ENCODE data around the gene ZNF423.

ZNF423 gene

DNA sequence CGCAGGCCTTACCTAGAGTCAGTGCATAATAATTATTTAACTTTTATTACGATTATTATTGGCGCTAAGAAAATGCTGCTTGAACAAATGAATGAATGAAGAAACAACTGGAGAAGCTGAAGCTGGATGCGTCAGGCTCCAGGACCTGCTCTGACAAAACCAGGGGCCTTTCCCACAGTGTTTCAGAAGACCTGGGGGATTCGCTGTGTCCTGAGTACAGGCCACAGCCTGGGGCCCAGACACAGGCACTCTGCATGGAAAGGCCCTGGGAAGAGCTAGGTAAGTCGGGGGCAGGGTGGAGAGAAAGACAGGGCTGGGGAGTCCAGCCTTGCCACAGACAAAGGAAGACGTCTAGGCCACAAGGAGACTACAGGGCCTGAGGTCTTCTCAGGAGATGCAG, 226.1 kb downstream of the ZNF423 start:
- Mint-ChIP-seq H3K4me1 (ENCODE audit: low read depth) (no peaks in the 10 kb centered on the region), H3K36me3 (no peaks in the 10 kb centered on the region), H3K4me3 (no peak overlapping the region), H3K27ac (no peak overlapping the region), H3K27me3 (no peaks in the 10 kb centered on the region), H3K9me3 (ENCODE audit: low read depth) (no peaks in the 10 kb centered on the region)

DNA sequence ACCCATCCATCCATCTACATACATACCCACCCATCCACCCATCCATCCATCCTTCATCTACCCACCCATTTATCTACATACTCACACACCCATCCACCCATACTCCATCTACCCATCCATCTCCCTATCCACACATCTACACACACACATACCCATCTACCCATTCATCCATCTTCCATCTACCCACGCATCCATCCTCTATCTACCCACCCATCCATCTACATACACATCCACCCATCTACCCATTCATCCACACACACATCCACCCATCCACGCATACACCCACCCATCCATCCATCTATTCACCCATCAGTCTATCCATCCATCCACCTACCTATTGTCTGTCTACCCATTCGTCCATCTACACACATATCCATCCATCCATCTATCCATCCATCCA, 227.8 kb downstream of the ZNF423 start:
- Mint-ChIP-seq H3K36me3 (no peaks in the 10 kb centered on the region), H3K4me3 (no peak overlapping the region), H3K9me3 (ENCODE audit: low read depth) (no peaks in the 10 kb centered on the region), H3K27ac (no peak overlapping the region), H3K27me3 (no peaks in the 10 kb centered on the region), H3K4me1 (ENCODE audit: low read depth) (no peaks in the 10 kb centered on the region)

DNA sequence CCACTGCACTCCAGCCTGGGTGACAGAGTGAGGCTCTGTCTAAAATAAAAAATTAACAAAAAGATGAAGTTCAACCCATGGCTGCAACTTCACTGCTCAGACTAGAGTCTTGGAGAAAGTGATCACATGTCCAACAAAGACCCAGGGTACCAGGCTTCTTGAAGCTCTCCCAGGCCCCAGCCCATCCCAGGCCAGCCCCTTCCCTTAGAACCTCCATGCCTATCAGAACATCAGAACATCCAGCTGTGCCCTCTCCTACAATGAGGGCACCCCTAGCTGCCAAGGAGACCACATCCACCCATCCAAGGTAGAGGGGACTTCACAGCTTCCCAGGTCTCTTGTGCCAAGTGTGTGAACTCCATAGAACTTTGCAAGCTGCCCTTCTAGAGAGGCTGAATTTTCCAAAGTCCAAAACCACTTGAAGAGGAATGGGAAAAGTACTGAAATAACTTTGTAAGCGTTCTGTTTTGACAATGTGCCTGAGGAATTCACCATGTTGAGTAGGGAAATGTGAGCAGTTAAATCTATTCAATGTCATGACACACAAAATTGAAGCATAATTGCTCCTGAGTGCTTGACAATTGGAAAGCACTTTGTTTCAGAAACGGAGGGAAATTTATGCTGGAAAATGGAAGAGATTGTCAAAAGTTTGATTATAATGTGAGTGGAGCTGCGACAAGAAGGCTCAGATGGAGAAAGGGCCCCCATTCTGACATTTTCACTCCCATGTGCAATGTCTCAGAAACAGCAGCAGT, 230.4 kb downstream of the ZNF423 start:
- no peak overlapping the region for H3K27ac Mint-ChIP-seq
- no peaks in the 10 kb centered on the region for H3K36me3 Mint-ChIP-seq
- H3K4me3 Mint-ChIP-seq = no peak overlapping the region
- no peaks in the 10 kb centered on the region for H3K9me3 Mint-ChIP-seq (ENCODE audit: low read depth)
- H3K27me3 Mint-ChIP-seq = no peaks in the 10 kb centered on the region
- H3K4me1 Mint-ChIP-seq (ENCODE audit: low read depth) = no peaks in the 10 kb centered on the region

DNA sequence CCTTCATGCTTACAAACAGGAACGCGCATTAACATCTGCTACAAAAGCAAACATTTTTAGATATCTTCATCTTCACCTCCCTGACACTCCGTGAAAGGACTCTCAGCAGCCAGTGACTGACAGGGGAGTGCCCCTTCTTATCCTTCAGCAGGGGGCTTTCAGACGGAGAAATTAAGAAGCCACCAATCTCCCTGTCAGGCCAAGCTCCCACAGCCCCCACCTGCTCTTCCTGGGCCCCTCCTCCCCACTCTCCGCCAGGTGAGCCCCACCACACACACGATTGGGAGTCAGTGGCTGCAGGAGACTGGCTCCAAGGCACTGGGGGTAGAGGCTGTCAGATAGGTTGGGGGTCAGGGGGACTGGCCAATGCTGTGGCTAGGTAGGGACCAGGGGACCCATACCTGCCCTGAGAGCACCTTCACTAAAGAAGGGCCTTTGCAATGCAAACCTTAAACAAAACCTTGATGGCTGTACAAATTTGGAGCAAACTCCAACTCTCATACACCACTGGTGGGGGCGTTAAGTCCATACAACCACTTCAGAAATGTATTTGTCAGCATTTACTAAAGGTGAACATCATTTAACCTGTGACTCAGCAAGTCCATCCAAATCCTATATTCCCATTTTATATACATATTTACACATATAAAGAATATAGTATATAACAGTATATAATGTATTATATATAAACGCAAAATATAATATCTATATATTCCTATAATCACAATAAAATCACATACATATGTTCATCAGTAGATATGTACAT, 232.2 kb downstream of the ZNF423 start:
- Mint-ChIP-seq H3K36me3 (no peaks in the 10 kb centered on the region), H3K27me3 (no peaks in the 10 kb centered on the region), H3K27ac (no peak overlapping the region), H3K4me1 (ENCODE audit: low read depth) (no peaks in the 10 kb centered on the region), H3K9me3 (ENCODE audit: low read depth) (no peaks in the 10 kb centered on the region), H3K4me3 (no peak overlapping the region)

DNA sequence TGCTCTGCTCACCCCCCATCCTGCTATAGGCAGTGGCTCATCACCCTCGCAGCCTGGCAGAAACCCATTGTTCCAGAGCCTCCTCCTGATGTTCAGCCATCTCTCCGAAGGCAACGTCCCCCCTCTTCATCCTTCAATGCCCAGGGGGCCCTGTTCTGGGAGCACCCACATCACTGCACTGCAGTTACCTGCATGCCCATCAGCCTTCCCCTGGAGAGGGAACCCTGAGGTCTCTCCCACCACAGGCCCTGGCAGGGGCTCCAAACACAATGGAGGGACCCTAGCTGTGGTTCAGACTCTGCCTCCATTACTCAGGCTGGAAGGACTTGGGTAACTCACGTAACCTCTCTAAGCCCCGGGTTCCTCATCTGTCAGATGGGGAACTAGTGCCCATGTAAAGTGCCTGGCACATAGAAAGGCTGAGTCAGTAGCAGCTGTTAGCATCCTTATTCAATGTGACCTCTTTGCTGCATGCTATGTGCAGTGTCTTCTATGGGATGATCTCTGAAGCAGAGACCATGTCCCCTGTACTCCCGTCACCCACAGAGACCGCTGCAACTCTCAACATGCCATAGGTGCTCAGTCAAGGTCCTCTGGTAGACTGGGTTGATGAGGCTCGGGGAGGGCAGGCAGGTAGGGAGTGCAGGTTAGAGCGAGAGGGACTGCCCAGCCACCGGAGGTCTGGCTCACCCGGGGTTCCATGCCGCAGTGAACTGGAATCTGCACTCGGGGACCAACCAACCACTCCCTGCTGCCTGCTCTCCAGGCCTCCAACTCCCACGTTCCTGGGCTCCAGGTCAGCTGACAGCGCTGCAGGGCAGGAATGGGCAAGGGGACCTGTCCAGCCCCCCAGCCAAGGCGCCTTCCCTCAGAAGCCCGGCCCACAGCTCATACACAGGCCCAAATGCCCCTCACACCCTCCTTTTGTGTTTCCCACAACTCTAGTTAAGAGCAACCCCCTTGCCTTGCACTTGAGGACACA, 233.2 kb downstream of the ZNF423 start:
- Mint-ChIP-seq H3K27ac (no peak overlapping the region), H3K27me3 (no peaks in the 10 kb centered on the region), H3K9me3 (ENCODE audit: low read depth) (no peaks in the 10 kb centered on the region), H3K36me3 (no peaks in the 10 kb centered on the region), H3K4me3 (no peak overlapping the region), H3K4me1 (ENCODE audit: low read depth) (no peaks in the 10 kb centered on the region)

DNA sequence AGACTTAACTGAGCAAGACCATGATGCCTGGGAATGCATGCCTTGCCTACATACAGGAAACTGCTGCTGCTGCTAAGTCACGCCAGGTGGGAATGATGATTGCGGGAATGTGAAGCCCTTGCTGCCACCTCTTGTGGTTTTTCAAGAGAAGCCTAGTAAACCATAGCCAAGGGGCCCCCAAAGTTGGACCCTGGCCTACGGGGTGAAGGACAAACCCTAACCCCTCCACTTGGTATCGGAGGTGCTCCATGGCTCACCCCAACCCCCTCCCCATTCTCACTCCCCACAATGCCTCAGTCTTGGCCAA, 233.9 kb downstream of the ZNF423 start:
- Mint-ChIP-seq H3K27me3 (no peaks in the 10 kb centered on the region), H3K27ac (no peak overlapping the region), H3K4me1 (ENCODE audit: low read depth) (no peaks in the 10 kb centered on the region), H3K36me3 (no peaks in the 10 kb centered on the region), H3K4me3 (no peak overlapping the region), H3K9me3 (ENCODE audit: low read depth) (no peaks in the 10 kb centered on the region)

DNA sequence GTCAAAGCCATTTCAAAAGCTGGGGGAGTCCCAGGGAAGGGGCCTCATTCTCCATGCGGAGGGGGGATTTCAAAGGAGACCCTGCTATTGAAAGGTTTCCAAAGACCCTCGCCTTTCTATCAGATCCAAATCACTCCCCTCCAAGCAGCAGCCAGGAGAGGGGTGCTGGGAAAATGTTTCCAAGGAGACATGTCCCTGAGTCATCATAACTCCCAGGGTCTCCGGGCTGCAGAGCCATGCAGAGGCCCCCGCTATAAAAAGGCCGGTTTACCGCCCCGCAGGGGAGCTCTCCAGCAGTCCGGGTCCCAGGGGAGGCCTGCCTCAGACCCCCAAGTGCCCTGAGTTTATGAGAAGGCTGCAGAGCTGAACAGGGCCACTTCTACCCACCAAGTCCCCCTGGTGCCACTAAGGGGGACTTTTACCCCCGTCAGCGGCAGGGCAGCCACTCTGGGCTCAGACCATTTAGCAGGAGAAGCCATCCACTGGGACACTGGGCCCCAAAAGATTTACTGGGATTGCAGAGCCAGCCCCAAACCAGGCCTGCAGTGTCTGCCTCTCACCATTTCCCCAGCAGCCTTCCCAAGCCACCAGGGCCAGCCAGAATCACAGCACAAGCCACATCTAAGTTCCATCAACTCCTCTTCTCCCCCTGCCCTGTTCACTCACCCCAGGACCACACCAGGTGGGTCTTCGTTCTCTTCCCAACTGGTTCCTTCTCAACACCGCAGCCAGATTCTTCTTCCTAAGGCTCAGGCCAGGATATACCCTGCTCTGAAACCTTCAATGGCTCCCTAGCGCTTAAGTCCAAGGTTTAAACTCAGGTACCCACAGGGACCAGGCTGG, 234.4 kb downstream of the ZNF423 start:
- H3K27ac Mint-ChIP-seq = no peak overlapping the region
- no peaks in the 10 kb centered on the region for H3K27me3 Mint-ChIP-seq
- no peaks in the 10 kb centered on the region for H3K9me3 Mint-ChIP-seq (ENCODE audit: low read depth)
- no peaks in the 10 kb centered on the region for H3K4me1 Mint-ChIP-seq (ENCODE audit: low read depth)
- H3K36me3 Mint-ChIP-seq = no peaks in the 10 kb centered on the region
- H3K4me3 Mint-ChIP-seq = no peak overlapping the region

DNA sequence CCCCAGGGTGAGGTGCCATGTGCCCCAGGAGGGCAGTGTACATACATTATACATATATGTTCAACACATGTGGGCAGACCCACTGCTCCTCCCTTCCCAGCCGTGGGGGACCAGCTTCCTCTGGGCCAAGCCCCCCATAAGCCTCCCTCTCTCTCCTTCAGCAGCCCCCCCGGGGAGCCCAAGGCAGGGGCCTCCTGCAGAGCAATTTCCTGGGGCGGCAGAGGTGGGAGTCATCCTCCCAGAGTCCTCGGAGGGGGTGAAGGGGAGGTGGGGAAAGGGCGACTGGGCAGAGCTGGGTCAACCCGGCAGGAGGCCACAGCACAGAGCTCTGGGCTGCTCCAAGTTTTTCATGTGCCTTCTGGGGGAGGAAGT, 235.1 kb downstream of the ZNF423 start:
- no peak overlapping the region for H3K27ac Mint-ChIP-seq
- H3K27me3 Mint-ChIP-seq = no peaks in the 10 kb centered on the region
- no peak overlapping the region for H3K4me3 Mint-ChIP-seq
- no peaks in the 10 kb centered on the region for H3K9me3 Mint-ChIP-seq (ENCODE audit: low read depth)
- H3K4me1 Mint-ChIP-seq (ENCODE audit: low read depth) = no peaks in the 10 kb centered on the region
- no peaks in the 10 kb centered on the region for H3K36me3 Mint-ChIP-seq

DNA sequence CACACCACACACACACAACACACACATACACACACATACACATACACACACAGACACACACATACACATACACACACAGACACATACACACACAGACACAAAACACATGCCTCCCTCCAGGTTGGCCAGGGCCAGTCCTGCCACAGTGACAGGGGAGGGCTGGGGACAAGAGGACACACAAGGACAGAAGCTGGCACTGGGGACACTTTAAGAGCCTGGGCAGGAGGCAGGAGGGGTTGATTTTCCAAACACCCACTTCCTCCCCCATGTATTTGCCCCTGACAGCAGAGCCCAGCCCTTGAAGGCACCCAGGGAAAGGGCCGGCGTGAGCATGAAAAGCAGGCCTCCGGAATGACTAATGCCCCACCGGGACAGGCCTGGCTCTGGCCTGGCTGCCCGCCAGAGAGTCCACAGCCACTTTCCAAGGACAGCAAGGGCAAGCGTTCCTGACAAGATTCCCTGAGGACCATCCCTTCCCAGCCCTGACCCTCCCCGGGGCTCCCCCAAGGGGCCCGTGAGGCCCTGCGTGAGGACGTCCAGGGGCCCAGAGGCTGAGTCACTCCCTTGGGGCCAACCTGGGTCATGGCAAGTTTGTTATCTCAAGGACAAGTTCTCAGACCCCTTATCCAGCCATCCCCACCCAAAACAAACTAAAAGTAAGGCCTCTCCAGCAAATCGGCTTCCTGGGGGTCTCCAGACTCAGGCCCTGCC, 235.6 kb downstream of the ZNF423 start:
- H3K27ac Mint-ChIP-seq = no peak overlapping the region
- H3K4me3 Mint-ChIP-seq = no peak overlapping the region
- no peaks in the 10 kb centered on the region for H3K27me3 Mint-ChIP-seq
- no peaks in the 10 kb centered on the region for H3K9me3 Mint-ChIP-seq (ENCODE audit: low read depth)
- no peaks in the 10 kb centered on the region for H3K36me3 Mint-ChIP-seq
- H3K4me1 Mint-ChIP-seq (ENCODE audit: low read depth) = no peaks in the 10 kb centered on the region

DNA sequence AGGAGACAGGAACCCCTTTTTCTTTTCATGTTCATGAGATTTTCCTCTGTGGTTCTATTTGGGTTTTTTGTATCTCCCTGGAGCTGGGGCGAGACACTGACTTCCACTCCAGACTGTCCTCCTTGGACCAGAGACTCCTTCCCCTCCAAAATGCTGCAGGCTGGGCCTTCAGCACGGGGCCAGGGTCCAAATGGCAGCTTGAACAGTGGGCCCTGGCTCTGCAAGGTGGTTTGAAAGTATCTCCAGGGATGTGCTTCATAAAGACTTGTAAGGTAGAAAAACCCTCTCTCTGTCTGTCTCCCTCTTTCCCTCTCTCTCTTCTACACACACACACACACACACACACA, 236.1 kb downstream of the ZNF423 start:
- no peaks in the 10 kb centered on the region for H3K4me1 Mint-ChIP-seq (ENCODE audit: low read depth)
- no peaks in the 10 kb centered on the region for H3K27me3 Mint-ChIP-seq
- H3K27ac Mint-ChIP-seq = no peak overlapping the region
- H3K4me3 Mint-ChIP-seq = no peak overlapping the region
- no peaks in the 10 kb centered on the region for H3K36me3 Mint-ChIP-seq
- H3K9me3 Mint-ChIP-seq (ENCODE audit: low read depth) = no peaks in the 10 kb centered on the region

DNA sequence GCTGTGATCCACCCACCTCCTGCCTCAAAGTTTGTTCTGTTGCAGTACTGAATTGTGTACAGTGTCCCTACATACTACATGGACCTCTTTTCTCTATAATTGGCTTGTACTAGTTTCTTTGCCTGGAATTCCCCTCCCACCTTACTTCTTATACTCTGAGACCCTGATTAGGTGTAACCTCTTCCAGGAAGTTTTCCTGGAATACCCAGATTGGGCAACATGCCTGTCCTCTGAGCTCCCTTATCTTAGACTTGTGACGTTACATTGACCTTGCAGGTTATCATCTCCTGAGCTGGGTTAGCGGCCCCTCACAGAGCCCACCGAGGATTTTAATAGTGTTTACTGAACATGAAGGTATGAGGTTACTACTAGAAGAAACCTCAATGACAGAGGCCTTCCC, 237.0 kb downstream of the ZNF423 start:
- H3K4me1 Mint-ChIP-seq (ENCODE audit: low read depth) = no peaks in the 10 kb centered on the region
- H3K27me3 Mint-ChIP-seq = no peaks in the 10 kb centered on the region
- H3K27ac Mint-ChIP-seq = no peak overlapping the region
- no peaks in the 10 kb centered on the region for H3K36me3 Mint-ChIP-seq
- H3K4me3 Mint-ChIP-seq = no peak overlapping the region
- no peaks in the 10 kb centered on the region for H3K9me3 Mint-ChIP-seq (ENCODE audit: low read depth)

DNA sequence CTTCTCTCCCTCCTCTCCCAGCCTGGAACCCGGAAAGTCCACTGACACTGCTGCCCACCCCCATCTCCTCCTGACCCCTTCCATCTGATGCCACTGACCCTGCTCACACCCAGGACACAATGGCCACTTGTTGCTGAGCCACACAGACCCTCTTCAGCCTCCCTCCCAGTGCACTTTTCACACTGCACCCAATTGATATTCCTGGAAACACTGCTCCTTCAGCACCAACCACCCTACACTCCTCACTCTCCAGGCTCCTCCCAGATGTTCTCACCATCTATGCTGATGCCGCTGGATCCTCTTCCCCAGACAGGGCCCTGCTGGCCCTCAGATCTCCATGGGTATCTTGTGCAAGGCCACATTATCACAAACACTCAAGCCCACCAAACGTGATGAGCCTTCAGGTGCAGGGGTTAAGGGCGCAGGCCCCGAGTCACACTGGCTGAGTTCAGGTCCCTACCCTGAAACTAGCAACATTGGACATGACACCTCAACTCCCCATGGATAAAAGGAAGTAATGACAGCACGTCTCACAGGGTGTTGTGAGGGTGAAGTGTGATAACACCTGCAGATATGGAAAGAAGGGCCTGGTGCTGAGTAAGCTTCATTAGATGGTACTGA, 238.1 kb downstream of the ZNF423 start:
- Mint-ChIP-seq H3K36me3 (no peaks in the 10 kb centered on the region), H3K4me1 (ENCODE audit: low read depth) (no peaks in the 10 kb centered on the region), H3K4me3 (no peak overlapping the region), H3K27ac (no peak overlapping the region), H3K27me3 (no peaks in the 10 kb centered on the region), H3K9me3 (ENCODE audit: low read depth) (no peaks in the 10 kb centered on the region)

DNA sequence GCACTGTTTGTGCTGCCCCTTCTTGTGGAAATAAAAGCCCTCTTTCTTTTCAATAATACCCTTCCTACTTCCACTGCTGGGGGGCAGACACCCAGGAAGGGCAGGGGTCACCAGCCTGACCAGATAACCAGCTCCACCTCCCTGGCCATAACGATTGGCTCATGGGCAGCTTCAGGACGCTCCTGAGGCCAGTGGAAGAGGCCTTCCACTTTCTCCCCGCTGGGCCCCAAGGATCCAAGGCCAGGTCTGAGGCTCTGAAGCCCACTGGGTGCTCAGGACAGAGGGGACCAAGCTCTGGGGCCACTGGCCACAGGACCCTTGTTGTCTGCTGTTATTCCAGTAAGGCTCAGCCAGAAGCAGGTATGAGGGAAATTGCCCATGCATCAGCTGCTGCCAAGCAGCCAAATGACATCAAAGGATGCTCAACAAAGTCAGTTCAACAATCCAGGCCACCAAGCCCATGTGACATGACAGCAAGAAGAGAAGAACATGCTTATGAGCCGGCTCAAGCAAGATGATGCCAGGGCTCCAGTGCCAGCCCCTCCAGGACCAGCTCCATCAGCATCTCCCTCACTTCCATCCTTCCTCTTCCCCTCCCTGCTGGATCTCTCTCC, 238.8 kb downstream of the ZNF423 start:
- Mint-ChIP-seq H3K27ac (no peak overlapping the region), H3K36me3 (no peaks in the 10 kb centered on the region), H3K9me3 (ENCODE audit: low read depth) (no peaks in the 10 kb centered on the region), H3K4me1 (ENCODE audit: low read depth) (no peaks in the 10 kb centered on the region), H3K27me3 (no peaks in the 10 kb centered on the region), H3K4me3 (no peak overlapping the region)
